ENCODE measurements around the gene NEK11.

- TF ChIP-seq, protein P1, sequence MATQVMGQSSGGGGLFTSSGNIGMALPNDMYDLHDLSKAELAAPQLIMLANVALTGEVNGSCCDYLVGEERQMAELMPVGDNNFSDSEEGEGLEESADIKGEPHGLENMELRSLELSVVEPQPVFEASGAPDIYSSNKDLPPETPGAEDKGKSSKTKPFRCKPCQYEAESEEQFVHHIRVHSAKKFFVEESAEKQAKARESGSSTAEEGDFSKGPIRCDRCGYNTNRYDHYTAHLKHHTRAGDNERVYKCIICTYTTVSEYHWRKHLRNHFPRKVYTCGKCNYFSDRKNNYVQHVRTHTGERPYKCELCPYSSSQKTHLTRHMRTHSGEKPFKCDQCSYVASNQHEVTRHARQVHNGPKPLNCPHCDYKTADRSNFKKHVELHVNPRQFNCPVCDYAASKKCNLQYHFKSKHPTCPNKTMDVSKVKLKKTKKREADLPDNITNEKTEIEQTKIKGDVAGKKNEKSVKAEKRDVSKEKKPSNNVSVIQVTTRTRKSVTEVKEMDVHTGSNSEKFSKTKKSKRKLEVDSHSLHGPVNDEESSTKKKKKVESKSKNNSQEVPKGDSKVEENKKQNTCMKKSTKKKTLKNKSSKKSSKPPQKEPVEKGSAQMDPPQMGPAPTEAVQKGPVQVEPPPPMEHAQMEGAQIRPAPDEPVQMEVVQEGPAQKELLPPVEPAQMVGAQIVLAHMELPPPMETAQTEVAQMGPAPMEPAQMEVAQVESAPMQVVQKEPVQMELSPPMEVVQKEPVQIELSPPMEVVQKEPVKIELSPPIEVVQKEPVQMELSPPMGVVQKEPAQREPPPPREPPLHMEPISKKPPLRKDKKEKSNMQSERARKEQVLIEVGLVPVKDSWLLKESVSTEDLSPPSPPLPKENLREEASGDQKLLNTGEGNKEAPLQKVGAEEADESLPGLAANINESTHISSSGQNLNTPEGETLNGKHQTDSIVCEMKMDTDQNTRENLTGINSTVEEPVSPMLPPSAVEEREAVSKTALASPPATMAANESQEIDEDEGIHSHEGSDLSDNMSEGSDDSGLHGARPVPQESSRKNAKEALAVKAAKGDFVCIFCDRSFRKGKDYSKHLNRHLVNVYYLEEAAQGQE (IDR thresholded peaks at IDR 0.05; ENCODE audit: borderline replicate concordance), result no peak
- TF ChIP-seq CTCF (IDR thresholded peaks at IDR 0.05; ENCODE audit: poor library complexity, severe bottlenecking) (no peak), MXI1 (conservative IDR thresholded peaks at IDR 0.05; ENCODE audit: poor library complexity, severe bottlenecking) (no peak), EZH2 (IDR thresholded peaks at IDR 0.05; ENCODE audit: borderline replicate concordance, insufficient read depth, low read length, poor library complexity, severe bottlenecking) (no peak), TAF1 (IDR thresholded peaks at IDR 0.05; ENCODE audit: low read depth) (no peak), EP300 (conservative IDR thresholded peaks at IDR 0.05; ENCODE audit: poor library complexity, severe bottlenecking) (no peak), POLR2AphosphoS5 (IDR thresholded peaks at IDR 0.05) (no peak), SMC3 (conservative IDR thresholded peaks at IDR 0.05; ENCODE audit: poor library complexity) (no peak), RAD21 (conservative IDR thresholded peaks at IDR 0.05) (no peak)
Observed at GRCh38 chr3:131082246-131082645, 55.6 kb downstream of the NEK11 start.
